ENCODE data around the gene BLOC1S5.
"Not testable (repeated sequence)": the region's sequence is repeated elsewhere in the genome, so short reads cannot be mapped to it uniquely, and the experiment has no call there.

Gene BLOC1S5

DNA sequence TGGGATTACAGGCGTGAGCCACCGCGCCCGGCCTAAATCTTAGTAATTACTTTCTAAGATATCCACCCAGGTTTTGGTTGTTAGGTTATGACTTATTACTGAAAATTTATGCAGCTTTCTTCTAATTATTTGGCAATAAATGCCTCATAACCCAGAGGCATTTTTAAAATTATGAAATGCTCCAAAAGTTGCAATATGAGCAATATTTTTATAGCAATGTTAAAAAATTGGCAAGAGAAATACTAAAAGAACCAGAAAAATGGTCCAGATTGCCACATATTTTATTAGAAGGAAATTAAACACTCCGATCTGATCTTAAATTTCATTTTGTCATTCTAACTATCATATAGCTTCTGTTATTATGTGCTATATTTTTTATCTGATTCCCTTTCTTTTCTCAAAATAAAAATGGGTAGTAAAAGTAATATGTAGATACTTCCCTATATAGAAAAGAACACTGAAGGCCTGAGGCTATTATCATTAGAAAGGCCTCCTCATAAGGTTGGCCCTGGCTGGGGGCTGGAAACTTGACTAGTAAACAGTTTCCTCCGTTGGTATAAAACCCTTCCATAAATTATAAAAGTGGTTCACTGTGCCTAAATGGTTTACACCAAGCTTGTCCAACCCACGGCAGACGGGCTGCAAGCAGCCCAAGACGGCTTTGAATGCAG lies 22.1 kb downstream of the BLOC1S5 start:
- no peak for DNase-seq (ENCODE audit: low spot score)

GRCh38 chr6:8034107-8034506 lies 30.1 kb downstream of the BLOC1S5 start:
- DNase-seq (ENCODE audit: low spot score): not testable (repeated sequence)

- DNase-seq (ENCODE audit: low spot score): no peak
These were observed 33.3 kb downstream of the BLOC1S5 start for GRCh38 chr6:8030920-8031319.

DNA sequence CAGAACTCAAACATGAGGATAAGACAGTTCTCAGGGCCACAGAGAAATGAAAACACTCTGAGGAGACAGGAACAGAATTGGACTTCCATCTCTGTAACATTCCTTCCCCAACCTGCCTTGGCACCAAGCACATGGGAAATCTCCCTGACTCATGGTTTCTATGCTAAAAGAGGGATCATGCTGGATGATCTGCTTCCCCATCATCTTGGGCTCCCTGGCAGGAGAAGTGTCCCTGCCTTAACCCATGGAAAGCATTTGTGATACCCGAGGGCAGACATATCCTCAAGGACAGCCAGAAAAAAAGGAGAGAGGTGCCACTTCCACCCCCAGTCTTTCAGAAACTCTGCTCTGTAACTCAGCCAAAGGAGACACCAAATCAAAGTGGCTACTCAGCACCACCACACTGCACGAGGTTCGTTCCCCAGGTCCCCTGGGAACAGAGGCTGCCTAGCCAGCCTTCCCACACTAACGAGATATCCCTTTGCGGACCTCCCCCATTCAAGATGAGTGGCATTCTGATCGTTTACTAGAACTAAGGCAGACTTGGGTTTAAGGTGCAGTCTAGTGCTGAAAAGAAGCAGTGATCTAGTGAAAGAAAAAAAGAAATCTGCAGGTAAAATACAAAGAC lies 34.8 kb downstream of the BLOC1S5 start:
- no peak for DNase-seq (ENCODE audit: low spot score)

DNA sequence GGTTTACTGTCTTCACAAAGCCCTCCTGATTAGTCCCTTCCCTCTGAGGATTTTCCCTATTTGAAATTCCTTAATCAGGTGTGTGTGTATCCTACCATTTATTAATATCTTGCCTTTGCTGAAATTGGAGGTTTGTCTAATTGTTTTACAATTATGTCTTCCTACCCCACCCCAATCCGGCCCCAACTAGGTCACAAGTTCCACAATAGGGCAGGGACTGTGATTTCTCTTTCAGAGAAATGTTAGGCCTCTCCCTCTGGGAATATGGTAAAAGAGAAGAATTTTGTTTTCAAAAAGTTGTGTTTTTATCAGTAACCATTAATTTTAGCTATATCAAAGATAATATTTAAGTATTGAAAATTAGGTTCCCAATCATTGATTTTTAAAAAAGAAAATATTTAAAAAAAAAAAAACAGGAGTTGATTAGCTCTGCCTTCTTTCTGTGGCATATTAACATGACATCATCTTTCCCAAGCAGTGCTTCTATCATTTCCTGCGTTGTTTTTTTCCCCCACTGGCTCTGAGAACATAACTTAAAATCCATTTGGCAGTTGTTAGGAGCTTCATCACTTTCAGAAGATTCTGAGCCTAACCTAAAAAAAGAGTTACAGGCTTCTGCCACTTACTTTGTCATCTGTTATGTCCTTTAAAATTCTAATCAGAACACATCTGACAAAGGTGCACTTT lies 36.1 kb downstream of the BLOC1S5 start:
- DNase-seq (ENCODE audit: low spot score): no peak

- DNase-seq (ENCODE audit: low spot score): no peak
These were observed 37.4 kb downstream of the BLOC1S5 start for GRCh38 chr6:8026800-8027199.

GRCh38 chr6:8025191-8025590 lies 39.0 kb downstream of the BLOC1S5 start:
- no peak for DNase-seq (ENCODE audit: low spot score)

DNA sequence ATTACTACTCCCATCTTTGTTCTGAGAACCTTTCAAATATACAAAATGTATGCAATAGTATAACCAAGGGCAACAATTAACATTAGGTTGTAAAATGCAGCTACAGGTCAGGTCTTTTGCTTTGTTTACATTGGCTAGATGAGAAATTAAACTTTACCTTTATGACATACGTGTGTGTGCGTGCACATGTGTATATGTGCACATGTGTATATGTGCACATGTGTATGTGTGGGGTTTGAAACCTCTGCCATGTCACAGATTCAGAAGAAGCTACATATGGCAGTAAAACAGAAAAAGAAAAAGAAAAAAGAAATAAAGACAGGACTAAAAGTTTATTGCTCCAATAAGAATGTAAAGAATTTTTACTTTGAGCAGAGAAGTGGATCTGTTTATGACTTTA lies 40.6 kb downstream of the BLOC1S5 start:
- no peak for DNase-seq (ENCODE audit: low spot score)

GRCh38 chr6:8020083-8020482 lies 44.1 kb downstream of the BLOC1S5 start:
- DNase-seq (ENCODE audit: low spot score): no peak

- DNase-seq (ENCODE audit: low spot score): no peak
These were observed 46.5 kb downstream of the BLOC1S5 start for GRCh38 chr6:8017705-8018104.

DNA sequence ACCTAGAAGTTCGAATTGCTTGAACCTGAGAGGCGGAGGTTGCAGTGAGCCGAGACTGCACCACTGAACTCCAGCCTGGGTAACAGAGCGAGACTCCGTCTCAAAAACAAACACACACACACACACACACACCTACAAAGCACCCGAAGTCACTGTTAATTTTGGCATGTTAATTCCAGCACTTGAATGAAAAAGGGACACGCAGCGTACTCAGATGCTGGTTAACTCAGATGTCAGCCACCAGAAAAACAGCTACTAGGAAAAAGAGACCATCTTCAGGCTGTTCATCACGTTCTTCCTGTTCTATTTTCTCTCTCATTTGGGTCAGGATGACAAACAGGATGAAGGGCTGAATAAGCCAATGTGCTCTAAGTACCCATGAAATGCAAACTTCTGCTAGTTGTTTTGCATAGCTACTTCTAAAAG lies 46.9 kb downstream of the BLOC1S5 start:
- DNase-seq (ENCODE audit: low spot score): no peak

- no peak for DNase-seq (ENCODE audit: low spot score)
These were observed 49.2 kb downstream of the BLOC1S5 start for GRCh38 chr6:8014947-8015346.

DNA sequence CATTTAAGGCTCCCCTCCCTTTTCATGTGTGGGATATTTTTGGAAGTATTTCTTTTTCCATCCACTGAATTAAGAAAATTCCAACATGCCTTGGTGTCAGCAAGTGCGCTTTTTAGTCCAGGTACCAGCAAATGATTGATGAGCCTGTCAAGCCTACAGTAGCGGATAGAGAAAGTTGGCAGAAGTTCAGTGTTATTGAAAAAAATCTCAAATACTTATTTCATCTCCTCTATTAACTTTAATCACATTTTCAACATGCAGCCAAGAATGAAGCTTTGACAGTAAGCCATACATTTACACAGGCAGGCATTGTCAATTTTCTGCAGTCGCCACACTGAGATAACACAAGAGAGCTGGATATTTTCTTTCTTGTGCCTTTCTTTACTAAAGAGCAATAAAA lies 50.4 kb downstream of the BLOC1S5 start:
- no peak for DNase-seq (ENCODE audit: low spot score)

- DNase-seq (ENCODE audit: low spot score): peak; percentile 36
These were observed 58.0 kb downstream of the BLOC1S5 start for GRCh38 chr6:8006208-8006607.

- DNase-seq (ENCODE audit: low spot score): no peak
These were observed 59.1 kb downstream of the BLOC1S5 start for GRCh38 chr6:8005136-8005535.

DNA sequence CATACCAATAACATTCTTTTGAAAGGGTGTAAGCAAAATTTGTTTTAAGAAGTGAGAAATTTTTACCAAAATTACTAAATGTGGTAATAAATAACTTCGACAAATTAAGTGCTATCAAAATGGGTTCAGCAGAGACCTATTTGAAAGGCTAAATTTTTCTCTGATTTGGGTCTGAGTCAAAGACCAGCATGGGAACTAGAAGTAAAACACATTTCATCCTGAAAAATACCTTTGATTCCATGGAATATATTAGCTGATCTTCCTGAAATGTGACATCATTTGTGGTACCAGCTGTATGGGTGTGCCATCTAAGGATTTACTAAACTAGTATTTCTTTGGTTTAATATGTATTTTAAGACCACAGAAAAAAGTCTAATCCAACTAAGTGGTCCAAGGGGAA lies 63.6 kb downstream of the BLOC1S5 start:
- DNase-seq (ENCODE audit: low spot score): no peak

DNA sequence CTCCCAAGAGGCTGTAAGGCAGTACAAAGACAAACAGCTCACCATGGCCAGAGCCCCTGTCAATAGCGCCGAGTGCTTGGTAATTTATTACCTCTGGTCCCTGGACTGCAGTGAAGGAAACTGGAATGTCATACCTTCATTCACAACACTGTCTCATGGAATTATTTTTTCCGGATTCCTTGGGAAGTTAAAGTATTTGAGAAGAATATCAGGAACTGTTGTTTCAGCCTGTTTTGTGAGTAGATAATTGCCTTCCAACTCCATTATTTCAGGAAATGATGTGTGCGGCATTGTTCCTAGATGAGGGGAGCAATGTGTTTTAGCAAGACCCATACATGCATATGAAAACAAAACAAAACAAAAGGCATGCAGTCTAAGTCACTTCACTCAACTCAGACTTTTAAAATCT lies 64.0 kb downstream of the BLOC1S5 start:
- DNase-seq (ENCODE audit: low spot score): no peak

DNA sequence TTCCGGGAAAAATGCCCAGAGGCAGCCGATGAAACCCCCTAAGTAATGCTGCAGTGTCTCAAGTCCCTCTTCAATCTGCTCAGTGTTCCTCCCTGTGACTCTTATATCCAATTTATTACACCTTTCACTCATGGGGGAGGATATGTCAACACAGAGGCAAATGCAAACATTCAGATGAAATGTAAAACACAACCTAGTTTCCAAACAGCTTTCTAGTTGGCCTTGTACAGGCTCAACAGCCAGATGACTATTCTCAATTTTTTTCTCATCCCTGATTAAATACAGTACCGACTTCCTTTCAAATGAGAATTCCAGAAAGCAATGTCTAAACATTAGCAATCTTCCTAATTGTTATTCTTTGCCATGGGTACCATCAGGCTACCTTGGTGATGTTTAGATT lies 65.0 kb downstream of the BLOC1S5 start:
- no peak for DNase-seq (ENCODE audit: low spot score)

DNA sequence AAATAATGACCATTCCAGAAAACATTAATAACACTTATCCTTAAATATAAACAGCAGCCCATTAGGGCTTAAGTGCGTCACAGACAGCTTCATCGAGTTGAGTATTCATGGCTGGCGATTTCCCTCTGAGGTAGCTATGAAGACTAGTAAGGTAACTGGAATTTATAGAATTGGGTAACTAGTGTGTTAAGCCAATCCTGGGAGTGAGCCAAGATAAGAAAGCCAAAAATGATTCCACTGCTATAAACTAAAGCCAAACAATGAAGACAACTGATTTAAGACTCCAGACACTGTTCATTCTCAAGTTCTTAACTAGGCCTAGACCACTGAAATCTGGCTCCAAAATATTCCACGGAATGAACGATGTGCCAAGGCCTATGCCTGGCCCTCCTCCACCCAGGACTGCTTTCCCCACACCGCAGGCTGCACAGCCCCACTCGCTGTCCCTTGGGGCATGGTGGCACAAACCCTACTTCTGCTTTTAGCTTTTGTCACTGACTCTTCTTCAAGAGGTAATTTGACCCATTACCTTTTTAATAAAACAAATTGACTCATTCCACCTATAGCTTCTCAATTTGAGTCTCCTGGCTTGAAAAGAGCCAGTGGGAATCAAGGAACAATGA lies 66.0 kb downstream of the BLOC1S5 start:
- peak; percentile 15 for DNase-seq (ENCODE audit: low spot score)

GRCh38 chr6:7997286-7997685 lies 66.9 kb downstream of the BLOC1S5 start:
- no peak for DNase-seq (ENCODE audit: low spot score)

DNA sequence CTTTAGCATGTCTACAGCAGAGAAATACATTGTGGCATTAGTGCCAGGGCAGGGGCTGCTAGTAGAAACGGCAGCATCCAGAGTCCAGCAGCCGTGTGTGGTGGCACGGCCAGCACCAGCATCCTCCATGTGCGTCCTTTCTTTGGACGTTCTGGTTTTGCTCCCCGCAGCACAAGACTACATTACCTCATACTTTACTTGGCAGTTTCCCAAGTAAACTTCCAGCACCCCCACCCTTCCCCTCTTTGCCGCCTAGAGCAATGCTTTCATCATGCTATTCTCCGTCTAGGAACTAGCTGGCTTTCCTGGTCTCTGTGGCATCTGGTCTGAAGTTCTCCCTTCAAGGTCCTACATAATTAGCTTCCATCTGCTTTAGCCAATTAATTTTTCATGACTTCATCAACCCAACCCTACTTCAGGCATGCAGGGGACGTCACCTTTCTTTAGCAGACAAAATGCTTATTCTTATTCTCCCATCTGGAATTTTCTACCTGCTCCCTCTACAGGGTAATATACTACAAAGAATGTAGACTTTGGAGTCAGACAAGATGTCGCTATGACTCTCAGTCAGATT lies 67.6 kb downstream of the BLOC1S5 start:
- peak; percentile 25 for DNase-seq (ENCODE audit: low spot score)

DNA sequence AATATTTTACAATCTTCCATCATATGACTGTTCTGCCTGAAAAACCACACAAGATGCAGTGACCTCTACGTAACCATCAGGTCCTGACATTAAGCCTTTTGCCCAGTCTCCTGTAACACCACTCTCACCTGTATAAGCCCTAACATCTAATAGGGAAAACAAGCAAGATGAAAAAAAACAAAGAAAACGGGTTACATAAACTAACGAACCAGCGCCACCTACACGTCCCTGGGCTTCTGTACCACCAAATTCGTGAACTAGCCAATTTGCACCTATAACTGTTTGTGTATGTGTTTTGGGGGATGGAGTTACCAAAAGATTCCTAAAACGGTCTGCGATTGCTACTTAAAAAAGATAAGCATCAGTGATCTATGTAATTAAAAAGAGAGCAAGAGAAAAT lies 70.2 kb downstream of the BLOC1S5 start:
- DNase-seq (ENCODE audit: low spot score): no peak

- no peak for DNase-seq (ENCODE audit: low spot score)
These were observed 70.8 kb downstream of the BLOC1S5 start for GRCh38 chr6:7993399-7993798.

Measured in AG08396 (cell line).